ENCODE measurements around the gene MPV17.

The MPV17 gene

GRCh38 chr2:27290549-27290948, 32.3 kb downstream of the MPV17 start:
- DNase-seq (ENCODE audit: extremely low read depth, low read depth) = no peak
- TF ChIP-seq CTCF (IDR thresholded peaks at IDR 0.05; ENCODE audit: low read depth, low read length) = no peak

- TF ChIP-seq CTCF (IDR thresholded peaks at IDR 0.05; ENCODE audit: low read depth, low read length) = no peak
- no peak for DNase-seq (ENCODE audit: extremely low read depth, low read depth)
These were observed 34.3 kb downstream of the MPV17 start for GRCh38 chr2:27288610-27289009.

- no peak for DNase-seq (ENCODE audit: extremely low read depth, low read depth)
- TF ChIP-seq CTCF (IDR thresholded peaks at IDR 0.05; ENCODE audit: low read depth, low read length) = no peak
These were observed 37.4 kb downstream of the MPV17 start for GRCh38 chr2:27285481-27285880.

GRCh38 chr2:27284996-27285395, 37.9 kb downstream of the MPV17 start:
- TF ChIP-seq CTCF (IDR thresholded peaks at IDR 0.05; ENCODE audit: low read depth, low read length) = no peak

GRCh38 chr2:27282892-27283291, 40.0 kb downstream of the MPV17 start:
- no peak for DNase-seq (ENCODE audit: extremely low read depth, low read depth)
- TF ChIP-seq CTCF (IDR thresholded peaks at IDR 0.05; ENCODE audit: low read depth, low read length) = no peak

More at GRCh38 chr2:27284996-27285395, 37.9 kb downstream of the MPV17 start:
- no peak for DNase-seq (ENCODE audit: extremely low read depth, low read depth)

- no peak for TF ChIP-seq CTCF (IDR thresholded peaks at IDR 0.05; ENCODE audit: low read depth, low read length)
- no peak for DNase-seq (ENCODE audit: extremely low read depth, low read depth)
These were observed 40.9 kb downstream of the MPV17 start, which contains the start of gene TRIM54 for GRCh38 chr2:27281855-27282559. Gene TRIM54 (plus strand): TSS chr2:27282429. CDS start chr2:27282732, 303 bp downstream.

- no peak for DNase-seq (ENCODE audit: extremely low read depth, low read depth)
- TF ChIP-seq CTCF (IDR thresholded peaks at IDR 0.05; ENCODE audit: low read depth, low read length) = no peak
These were observed 41.5 kb downstream of the MPV17 start for GRCh38 chr2:27281442-27281841.
